ENCODE results near the gene NDUFS7. TPM values are rescaled to one million over a fixed set of nuclear protein-coding genes. Genes with fewer than 3 reads are reported as not detected.

NDUFS7 gene
- total RNA-seq, 1 donor from 2014 or later: 15.4 TPM

GRCh38 chr19:1365319-1366269 lies 18.1 kb upstream of the NDUFS7 start:
- H3K27ac ChIP-seq: peak overlapping the region; percentile 78
- DNase-seq (ENCODE audit: low spot score): no peak
- peaks cover 9% of the 10 kb centered on the region for H3K27me3 Mint-ChIP-seq (ENCODE audit: insufficient read depth, low read depth)
- H3K4me1 Mint-ChIP-seq: peaks cover 31% of the 10 kb centered on the region
- H3K4me3 Mint-ChIP-seq: no peak overlapping the region
- TF ChIP-seq EZH2phosphoT487 (IDR thresholded peaks at IDR 0.05) (no peak), EZH2 (IDR thresholded peaks at IDR 0.05) (no peak), CTCF (IDR thresholded peaks at IDR 0.05) (no peak)
- H3K4me2 ChIP-seq: peak overlapping the region; percentile 5
- no peak overlapping the region for H3K27ac Mint-ChIP-seq
- H3K27me3 ChIP-seq: no peaks in the 10 kb centered on the region
- peaks cover 32% of the 10 kb centered on the region for H3K36me3 Mint-ChIP-seq
- H3K79me2 ChIP-seq (ENCODE audit: low read depth): peaks cover 48% of the 10 kb centered on the region
- peaks cover 30% of the 10 kb centered on the region for H3K4me1 ChIP-seq
- H3K36me3 ChIP-seq: no peaks in the 10 kb centered on the region
- H3K9ac ChIP-seq: no peak overlapping the region
- H2AFZ ChIP-seq (replicated peaks): no peak overlapping the region
- H3K9me3 ChIP-seq (ENCODE audit: low read depth): no peaks in the 10 kb centered on the region
- peaks cover 38% of the 10 kb centered on the region for H3F3A ChIP-seq (ENCODE audit: low read depth)
- peaks cover 52% of the 10 kb centered on the region for H4K20me1 ChIP-seq (ENCODE audit: low read depth)
- no peaks in the 10 kb centered on the region for H3K9me3 Mint-ChIP-seq
- no peak overlapping the region for H3K4me3 ChIP-seq

- TF ChIP-seq EZH2 (IDR thresholded peaks at IDR 0.05) (no peak), CTCF (IDR thresholded peaks at IDR 0.05) (no peak), EZH2phosphoT487 (IDR thresholded peaks at IDR 0.05) (no peak)
- H4K20me1 ChIP-seq (ENCODE audit: low read depth): peaks cover 45% of the 10 kb centered on the region
- no peaks in the 10 kb centered on the region for H3K9me3 Mint-ChIP-seq
- H3K27ac Mint-ChIP-seq: no peak overlapping the region
- no peak overlapping the region for H3K4me3 Mint-ChIP-seq
- peaks cover 23% of the 10 kb centered on the region for H3K4me1 ChIP-seq
- peaks cover 47% of the 10 kb centered on the region for H3K79me2 ChIP-seq (ENCODE audit: low read depth)
- no peak overlapping the region for H3K9ac ChIP-seq
- no peaks in the 10 kb centered on the region for H3K27me3 ChIP-seq
- no peak overlapping the region for H3K27ac ChIP-seq
- H3F3A ChIP-seq (ENCODE audit: low read depth): peaks cover 31% of the 10 kb centered on the region
- H3K4me1 Mint-ChIP-seq: peaks cover 26% of the 10 kb centered on the region
- no peak overlapping the region for H3K4me3 ChIP-seq
- DNase-seq (ENCODE audit: low spot score): no peak
- peaks cover under 1% of the 10 kb centered on the region for H3K36me3 ChIP-seq
- H3K9me3 ChIP-seq (ENCODE audit: low read depth): no peaks in the 10 kb centered on the region
- H3K36me3 Mint-ChIP-seq: peaks cover 32% of the 10 kb centered on the region
- H3K27me3 Mint-ChIP-seq (ENCODE audit: insufficient read depth, low read depth): peaks cover 9% of the 10 kb centered on the region
- H2AFZ ChIP-seq (replicated peaks): no peak overlapping the region
- no peak overlapping the region for H3K4me2 ChIP-seq
These were observed 17.4 kb upstream of the NDUFS7 start for GRCh38 chr19:1366296-1366695.

GRCh38 chr19:1366899-1367870 lies 16.5 kb upstream of the NDUFS7 start:
- peaks cover 15% of the 10 kb centered on the region for H3K4me1 ChIP-seq
- TF ChIP-seq CTCF (IDR thresholded peaks at IDR 0.05) (no peak), EZH2phosphoT487 (IDR thresholded peaks at IDR 0.05) (no peak), EZH2 (IDR thresholded peaks at IDR 0.05) (no peak)
- Mint-ChIP-seq H3K4me1 (peaks cover 17% of the 10 kb centered on the region), H3K4me3 (no peak overlapping the region), H3K27ac (no peak overlapping the region), H3K27me3 (ENCODE audit: insufficient read depth, low read depth) (peaks cover 9% of the 10 kb centered on the region), H3K36me3 (peaks cover 30% of the 10 kb centered on the region), H3K9me3 (no peaks in the 10 kb centered on the region)
- H3K36me3 ChIP-seq: peaks cover 4% of the 10 kb centered on the region
- H3K9me3 ChIP-seq (ENCODE audit: low read depth): no peaks in the 10 kb centered on the region
- peaks cover 38% of the 10 kb centered on the region for H3K79me2 ChIP-seq (ENCODE audit: low read depth)
- H3K4me3 ChIP-seq: no peak overlapping the region
- H3F3A ChIP-seq (ENCODE audit: low read depth): peaks cover 26% of the 10 kb centered on the region
- no peak for DNase-seq (ENCODE audit: low spot score)
- no peak overlapping the region for H2AFZ ChIP-seq (replicated peaks)
- H3K9ac ChIP-seq: no peak overlapping the region
- no peaks in the 10 kb centered on the region for H3K27me3 ChIP-seq
- H4K20me1 ChIP-seq (ENCODE audit: low read depth): peaks cover 36% of the 10 kb centered on the region
- H3K4me2 ChIP-seq: no peak overlapping the region
- no peak overlapping the region for H3K27ac ChIP-seq

Measured in neural progenitor cell (in vitro differentiated cells).